ENCODE measurements around the gene MYO1D.
"Not testable (repeated sequence)": the region's sequence is repeated elsewhere in the genome, so short reads cannot be mapped to it uniquely, and the experiment has no call there.

The MYO1D gene

DNA sequence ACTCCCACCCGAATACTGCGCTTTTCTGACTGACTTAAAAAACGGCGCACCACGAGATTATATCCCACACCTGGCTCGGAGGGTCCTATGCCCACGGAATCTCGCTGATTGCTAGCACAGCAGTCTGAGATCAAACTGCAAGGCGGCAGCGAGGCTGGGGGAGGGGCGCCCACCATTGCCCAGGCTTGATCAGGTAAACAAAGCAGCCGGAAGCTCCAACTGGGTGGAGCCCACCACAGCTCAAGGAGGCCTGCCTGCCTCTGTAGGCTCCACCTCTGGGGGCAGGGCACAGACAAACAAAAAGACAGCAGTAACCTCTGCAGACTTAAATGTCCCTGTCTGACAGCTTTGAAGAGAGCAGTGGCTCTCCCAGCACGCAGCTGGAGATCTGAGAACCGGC lies 10.5 kb upstream of the MYO1D start:
- DNase-seq, result not testable (repeated sequence)

DNA sequence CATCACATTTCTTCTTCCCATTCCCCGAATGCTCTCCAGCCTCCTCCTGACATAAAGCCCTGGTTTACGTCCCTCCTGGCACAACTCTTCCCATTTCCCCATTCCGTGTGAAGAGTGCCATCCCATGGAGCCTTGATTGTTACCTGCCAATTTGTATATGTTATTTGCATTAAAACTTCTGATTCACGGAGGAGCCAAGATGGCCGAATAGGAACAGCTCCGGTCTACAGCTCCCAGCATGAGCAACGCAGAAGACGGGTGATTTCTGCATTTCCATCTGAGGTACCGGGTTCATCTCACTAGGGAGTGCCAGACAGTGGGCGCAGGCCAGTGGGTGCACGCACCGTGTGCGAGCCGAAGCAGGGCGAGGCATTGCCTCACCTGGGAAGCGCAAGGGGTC lies 10.0 kb upstream of the MYO1D start:
- DNase-seq, result not testable (repeated sequence)

DNA sequence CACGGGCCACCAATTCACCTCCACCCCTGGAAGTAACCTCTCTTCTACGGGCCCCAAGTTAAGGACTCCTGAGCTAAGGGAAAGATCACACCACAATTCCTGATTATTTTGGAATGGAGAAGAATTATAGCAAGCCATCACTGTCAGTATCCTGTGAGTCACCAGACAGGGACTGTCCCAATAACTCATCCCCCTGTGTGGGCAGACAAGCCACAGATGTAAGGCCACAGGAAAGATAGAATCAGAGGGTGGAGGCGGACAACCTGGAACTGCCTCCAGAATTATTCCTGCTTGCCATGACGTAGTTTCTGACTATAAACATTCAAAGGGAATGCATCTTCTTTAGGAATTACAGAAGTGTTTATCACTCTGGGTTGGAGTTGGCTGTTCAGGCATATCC lies 5.8 kb upstream of the MYO1D start:
- no peak for DNase-seq

DNA sequence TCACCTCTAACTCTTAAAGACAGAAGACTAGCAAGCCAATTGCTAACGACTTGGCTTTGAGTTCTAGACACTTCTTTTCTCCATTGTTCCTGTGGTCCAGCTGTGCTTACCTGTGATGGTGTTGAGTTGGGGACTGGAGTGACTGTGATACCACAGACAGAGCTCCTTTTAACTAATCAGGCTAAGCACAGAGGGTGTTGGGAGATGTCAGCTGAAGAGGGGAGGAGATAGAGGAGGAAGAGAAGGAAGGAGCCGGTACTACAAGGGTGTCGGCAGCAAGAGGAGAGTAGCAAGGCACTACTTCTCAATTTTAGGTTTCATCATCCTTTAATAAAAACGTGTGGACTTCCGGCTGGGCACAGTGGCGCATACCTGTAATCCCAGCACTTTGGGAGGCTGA lies 5.1 kb upstream of the MYO1D start:
- no peak for DNase-seq

GRCh38 chr17:32880671-32881453 lies 3.9 kb upstream of the MYO1D start:
- no peak for DNase-seq

GRCh38 chr17:32879134-32879533 lies 2.2 kb upstream of the MYO1D start:
- no peak for DNase-seq

DNA sequence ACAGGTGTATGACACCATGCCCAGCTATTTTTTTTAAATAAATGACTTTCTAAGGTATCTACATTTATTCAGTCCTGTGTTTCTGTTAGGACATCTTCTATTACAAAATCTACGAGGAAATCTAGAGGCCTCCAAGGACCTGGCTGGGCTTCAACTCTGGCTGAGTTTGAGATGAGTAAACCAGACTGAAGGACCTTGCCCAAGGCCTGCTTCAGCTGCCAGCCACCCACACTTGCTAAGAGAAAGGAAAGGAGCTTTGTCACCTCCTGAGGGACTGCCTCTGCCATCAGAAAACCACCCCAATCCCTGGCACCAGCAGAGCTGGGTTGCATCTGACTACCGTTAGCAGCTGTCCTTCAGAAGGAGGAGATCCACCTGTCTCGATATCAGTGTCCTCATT lies 1.3 kb upstream of the MYO1D start:
- DNase-seq, result no peak

- DNase-seq, result peak; percentile 96
Observed at GRCh38 chr17:32877164-32877764, 340 bp upstream of the MYO1D start.

GRCh38 chr17:32875923-32876416 lies 954 bp downstream of the MYO1D start:
- no peak for DNase-seq

GRCh38 chr17:32875230-32875917 lies 1.6 kb downstream of the MYO1D start:
- DNase-seq, result no peak

DNA sequence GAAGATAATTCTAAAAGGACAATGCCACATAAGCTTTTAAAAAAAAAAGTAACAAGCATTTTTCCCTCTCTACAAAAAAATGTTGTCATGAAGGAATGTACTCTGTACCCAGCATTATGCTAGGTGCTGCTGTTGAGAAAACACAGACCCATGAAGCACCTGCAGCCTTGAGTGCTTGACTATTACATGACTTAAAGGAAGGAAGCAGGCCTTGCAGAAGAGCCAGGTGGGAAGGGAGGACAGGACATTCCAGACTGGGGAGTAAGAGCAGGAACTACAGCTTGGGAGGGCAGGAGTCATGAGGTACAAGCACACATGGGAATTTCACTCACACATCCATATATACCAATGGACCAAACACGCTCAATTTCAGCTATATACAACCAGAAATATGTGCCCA lies 3.8 kb downstream of the MYO1D start:
- DNase-seq, result no peak

DNA sequence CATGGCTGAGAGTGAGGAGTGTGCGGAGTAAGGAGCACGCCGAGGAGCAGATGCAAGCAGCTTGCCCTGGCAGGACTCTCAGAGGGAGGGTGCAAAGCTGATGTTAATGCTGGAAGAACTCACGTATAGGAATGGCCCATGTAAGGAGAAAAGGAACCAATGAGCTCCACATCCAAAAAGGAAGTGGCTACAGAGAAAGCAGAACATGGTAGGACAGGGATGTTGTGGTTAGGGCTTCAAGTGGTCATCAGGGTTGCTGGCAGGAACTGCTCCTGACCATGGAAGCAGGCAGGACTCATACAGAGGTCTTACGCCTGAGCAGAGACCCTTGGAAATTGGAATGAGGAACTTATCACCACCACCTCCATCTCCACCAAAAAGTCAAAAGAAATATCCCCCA lies 5.2 kb downstream of the MYO1D start:
- no peak for DNase-seq

- DNase-seq, result no peak
Observed at GRCh38 chr17:32870969-32871368, 6.0 kb downstream of the MYO1D start.

- no peak for DNase-seq
Observed at GRCh38 chr17:32870027-32870670, 6.8 kb downstream of the MYO1D start.

DNA sequence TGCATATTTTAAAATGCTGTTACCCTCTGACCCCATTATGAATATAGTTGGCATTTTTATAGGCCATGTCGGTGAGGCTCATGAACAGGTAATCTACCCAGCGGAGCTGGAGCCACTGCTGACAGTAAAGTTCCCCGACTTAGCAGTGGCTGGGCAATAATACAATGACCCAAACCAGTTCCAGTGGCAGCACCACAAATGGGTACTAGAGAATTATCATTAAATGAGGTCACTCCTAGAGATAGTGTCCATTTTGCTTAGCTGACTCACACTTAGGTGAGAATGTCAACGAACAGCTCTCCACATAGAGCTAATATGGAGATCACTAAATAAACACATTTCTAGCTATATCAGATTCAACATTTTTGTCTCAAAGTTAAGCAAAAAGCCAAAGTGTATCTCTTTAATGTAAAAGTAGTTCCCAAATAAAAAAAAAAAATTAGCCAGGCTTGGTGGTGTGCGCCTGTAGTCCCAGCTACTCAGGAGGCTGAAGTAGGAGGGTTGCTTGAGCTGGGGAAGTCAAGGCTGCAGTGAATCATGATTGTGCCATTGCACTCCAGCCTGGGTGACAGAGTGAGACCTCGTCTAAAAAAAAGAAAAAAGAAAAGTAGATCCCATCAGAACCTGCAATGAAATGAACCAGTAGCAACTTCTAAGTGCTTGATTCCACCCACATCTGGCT lies 7.4 kb downstream of the MYO1D start:
- no peak for DNase-seq

GRCh38 chr17:32865141-32865540 lies 11.8 kb downstream of the MYO1D start:
- DNase-seq, result no peak

- DNase-seq, result no peak
Observed at GRCh38 chr17:32863559-32863958, 13.4 kb downstream of the MYO1D start.

- DNase-seq, result no peak
Observed at GRCh38 chr17:32862940-32863339, 14.0 kb downstream of the MYO1D start.

- no peak for DNase-seq
Observed at GRCh38 chr17:32861981-32862380, 14.9 kb downstream of the MYO1D start.

- no peak for DNase-seq
Observed at GRCh38 chr17:32859857-32860525, 16.9 kb downstream of the MYO1D start.

GRCh38 chr17:32855620-32856019 lies 21.3 kb downstream of the MYO1D start:
- DNase-seq, result no peak

DNA sequence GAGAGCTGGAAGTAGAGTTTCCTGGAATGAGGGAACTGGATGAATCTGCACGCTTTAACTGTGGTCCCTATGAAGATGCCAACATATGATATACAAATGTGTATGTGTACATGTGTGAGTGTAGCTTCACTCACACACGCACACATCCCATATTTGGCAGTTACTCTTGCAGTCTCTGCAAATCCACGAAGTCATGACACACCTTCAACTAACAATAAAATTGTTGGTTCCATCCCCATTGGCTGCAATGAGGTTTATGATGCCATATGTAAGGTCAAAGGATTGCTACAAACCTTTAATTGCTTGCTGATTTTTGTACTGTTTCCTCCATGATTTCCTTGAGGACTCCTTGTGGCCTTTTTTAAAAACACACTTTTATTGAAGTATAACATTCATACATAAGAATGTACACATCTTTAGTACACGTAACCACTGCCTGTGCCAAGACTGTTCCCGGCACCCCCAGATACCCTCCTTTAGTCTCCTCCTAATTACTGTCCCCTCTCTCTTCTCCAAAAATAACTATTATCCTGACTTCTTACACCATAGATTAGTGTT lies 22.0 kb downstream of the MYO1D start:
- DNase-seq, result no peak

All from activated CD8-positive, alpha-beta memory T cell treated with anti-CD3 and anti-CD28 coated beads for 24 hours (primary cell).